Activated T-cell treated with anti-CD3 and anti-CD28 coated beads for 1 hour (primary cell): Measurements from ENCODE around the gene ZHX3.
"Not testable (repeated sequence)": the region's sequence is repeated elsewhere in the genome, so short reads cannot be mapped to it uniquely, and the experiment has no call there.

ENCODE experiments used
- DNase-seq: peaks from one replicate; pipeline ENCODE4 v3.0.0-alpha.2; 2020; ENCODE audit warnings: low read depth

The ZHX3 gene

GRCh38 chr20:41330941-41331340, 13.4 kb upstream of the ZHX3 start:
- DNase-seq: no peak

GRCh38 chr20:41330343-41330720, 12.8 kb upstream of the ZHX3 start:
- no peak for DNase-seq

GRCh38 chr20:41329435-41330342, 12.2 kb upstream of the ZHX3 start:
- peak; percentile 48 for DNase-seq

- no peak for DNase-seq
These were observed 9.6 kb upstream of the ZHX3 start for GRCh38 chr20:41327178-41327577.

DNA sequence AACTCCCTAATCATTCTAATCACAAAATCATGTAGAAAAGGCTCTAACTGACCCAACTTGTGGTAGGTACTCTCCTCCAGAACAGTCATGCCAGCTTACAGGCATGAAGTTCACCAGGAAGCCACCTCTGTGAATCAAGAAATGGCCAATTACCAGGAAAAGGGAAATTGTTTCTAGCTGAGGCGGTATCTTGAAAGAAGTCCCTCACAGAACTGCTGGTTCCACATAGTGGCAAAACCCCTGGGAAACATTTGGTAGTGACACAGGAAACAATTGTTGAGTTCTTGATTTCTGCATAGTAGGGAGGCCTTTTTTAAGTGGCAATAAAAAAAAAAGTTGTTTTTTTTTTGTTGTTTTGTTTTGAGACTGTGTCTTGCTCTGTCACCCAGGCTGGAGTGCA, 3.4 kb upstream of the ZHX3 start:
- no peak for DNase-seq

DNA sequence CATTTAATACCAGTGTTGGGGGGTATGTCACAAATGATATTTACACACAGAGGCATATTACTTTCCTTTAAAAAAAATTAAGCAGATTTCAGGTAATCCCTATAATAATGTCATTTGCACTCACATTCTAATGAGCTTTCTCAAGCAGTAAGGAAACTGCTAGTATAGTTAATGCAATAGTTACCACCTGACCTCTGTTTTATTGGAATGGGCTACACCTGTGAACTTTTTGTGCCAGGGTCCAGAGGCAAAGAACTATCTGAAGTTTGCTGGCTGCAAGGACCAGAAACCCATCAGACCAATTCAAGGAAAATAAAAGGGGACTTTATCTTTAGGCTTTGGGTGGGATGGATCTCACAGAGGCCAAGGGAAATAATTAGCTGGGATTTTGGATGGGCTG, 2.9 kb upstream of the ZHX3 start:
- no peak for DNase-seq

DNA sequence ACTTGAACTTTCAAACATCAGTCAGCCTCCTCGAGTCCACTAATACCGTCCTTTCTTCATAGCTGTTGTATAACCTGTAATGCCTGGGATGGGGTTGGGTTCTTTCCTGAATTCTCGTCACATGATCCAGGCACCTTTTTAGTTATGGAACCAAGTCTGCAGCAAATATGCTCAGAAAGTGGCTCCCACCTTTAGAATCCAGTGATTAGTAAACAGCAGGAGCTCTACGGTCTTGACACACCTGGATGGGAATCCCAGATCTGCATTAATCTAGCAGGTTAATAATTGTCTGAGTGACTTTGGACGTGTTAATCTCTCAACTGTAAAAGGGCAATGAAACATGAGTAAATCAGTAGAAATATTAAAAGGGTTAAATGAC, 729 bp upstream of the ZHX3 start:
- DNase-seq: no peak

DNA sequence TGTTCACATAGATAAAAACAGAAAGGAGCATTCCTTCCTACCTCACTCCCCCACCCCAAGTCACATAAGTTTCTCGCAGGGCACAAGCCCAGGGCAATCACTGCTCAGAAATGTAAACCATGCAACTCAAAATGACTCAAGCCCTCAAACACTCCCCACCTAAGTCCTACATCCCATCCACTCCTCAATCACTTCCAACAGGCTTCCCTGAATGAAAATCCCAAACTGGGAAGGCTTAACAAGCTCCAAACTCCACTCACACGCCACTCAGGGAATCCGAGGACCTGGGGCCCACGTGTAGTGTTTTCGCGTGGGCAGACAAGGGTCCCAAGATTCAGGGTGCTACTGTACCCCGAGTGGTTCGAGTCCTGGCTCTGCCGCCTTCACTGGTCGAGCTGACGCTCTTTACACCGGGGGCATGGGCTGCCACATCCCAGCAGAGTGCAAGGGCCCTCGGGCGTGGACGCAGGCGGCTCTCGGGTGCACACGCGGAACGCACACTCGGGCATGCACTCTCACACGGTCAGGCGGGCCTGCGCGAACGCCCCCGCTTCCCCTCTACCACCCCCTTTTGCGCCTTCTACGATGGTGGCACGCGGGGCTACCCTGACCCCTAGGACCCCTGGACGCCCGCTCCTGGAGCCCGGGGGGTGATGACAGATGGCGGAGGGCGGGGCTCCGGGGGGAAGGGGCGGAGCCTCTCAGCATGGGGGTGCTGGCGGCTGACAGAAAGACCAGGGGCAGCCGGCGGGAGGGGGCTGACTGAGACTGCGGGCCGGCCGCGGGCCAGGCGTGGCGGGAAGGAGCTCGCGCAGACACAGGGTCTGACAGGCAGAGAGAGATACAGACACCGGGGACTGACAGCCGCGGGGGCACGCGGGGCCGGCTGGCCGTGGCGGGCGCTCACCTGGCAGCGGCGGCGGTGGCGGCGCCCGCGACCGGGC, 657 bp downstream of the ZHX3 start:
- peak; percentile 72 for DNase-seq

- no peak for DNase-seq
These were observed 1.5 kb downstream of the ZHX3 start for GRCh38 chr20:41316051-41316450.

- no peak for DNase-seq
These were observed 3.1 kb downstream of the ZHX3 start for GRCh38 chr20:41314386-41314785.

GRCh38 chr20:41312009-41312408, 5.5 kb downstream of the ZHX3 start:
- not testable (repeated sequence) for DNase-seq

- no peak for DNase-seq
These were observed 7.7 kb downstream of the ZHX3 start for GRCh38 chr20:41309817-41310216.

DNA sequence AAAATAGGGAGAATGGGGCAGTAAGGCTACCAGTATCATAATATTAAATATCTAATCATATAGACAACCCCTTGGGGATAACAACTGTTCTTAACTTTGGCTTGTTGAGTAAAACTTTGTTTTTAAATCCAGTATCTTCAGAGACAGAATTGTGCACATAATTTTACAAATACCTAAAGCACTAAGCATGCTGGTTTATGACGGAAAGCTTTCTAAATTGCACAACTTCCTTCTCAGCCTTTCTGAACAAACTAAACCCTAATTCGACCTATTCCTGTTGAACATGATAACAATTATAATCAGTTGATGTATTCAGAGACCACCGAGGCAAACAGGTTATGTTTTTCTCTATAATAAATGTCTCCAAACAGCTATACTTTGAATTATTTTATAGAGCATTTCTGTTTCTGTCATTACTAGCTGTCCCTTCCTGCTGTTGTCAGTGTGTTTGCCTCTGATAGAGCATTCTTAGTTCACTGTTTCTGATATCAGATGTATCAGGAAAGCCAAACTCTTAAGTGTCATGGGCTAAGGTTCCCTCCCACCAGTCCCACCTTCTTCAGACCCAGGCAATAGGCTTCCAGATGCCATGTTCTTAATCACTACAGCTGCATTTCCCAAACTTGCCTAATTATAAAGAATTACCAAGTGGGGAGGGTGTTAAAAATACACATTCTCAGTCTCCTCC, 8.7 kb downstream of the ZHX3 start:
- DNase-seq: no peak

- no peak for DNase-seq
These were observed 9.2 kb downstream of the ZHX3 start for GRCh38 chr20:41308290-41308711.

- DNase-seq: no peak
These were observed 10.5 kb downstream of the ZHX3 start for GRCh38 chr20:41307021-41307420.

DNA sequence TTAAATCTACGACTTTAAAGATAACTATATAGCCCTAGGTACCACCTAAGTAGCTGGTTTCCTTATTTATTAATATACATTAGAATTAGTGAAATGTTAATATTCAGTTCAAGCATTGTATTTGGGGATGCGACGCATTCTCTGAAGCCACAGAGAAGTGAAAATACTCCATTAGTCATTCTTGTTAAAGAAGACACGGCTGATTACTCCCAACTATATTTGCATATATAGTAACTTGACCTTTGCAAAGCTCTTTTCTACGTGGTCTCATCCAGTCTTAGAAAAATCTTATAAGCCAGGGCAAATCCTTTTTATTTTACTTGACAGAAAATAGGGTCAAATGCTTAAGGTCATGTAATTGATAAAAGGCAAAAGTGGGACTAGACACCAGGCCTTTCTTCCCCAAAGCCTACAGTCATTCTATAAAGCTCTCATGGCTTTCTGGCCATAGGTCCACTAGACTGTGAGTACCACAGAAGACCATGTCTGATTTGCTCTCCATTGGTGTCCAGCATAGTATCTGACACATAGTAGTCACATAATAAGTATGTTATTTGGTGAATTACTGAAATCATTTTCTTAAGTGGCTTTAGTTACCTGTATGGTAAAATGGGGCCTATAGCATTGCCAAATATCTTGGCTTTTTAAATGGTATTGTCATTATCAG, 11.3 kb downstream of the ZHX3 start:
- no peak for DNase-seq

DNA sequence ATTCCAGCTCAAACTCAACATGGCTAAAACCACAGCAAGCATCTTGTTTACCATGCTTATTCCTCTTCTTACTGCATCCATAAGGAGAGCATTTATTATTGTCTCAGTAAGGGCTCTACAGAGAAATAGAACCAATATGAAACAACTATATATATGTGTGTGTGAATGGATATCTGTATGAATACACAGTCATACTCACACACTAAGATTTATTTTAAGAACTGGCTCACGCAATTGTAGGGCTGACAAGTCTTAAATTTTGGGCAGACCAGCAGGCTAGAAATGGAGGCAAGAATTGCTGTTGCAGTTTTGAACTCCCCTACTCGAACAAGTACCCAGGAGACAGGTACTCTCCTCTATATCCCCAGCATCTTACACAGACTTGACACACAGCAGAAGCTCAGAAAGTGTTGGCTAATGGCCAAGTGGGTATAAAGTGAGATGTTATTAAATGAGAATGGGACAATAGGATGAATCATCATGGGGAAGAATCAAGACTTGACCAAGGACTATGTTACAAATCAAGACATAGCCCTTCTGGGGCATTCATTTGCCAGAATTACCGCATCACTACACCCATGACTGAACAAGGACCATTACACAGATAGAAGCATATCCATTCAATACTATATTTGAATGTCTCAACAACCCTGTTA, 13.0 kb downstream of the ZHX3 start:
- DNase-seq: no peak

DNA sequence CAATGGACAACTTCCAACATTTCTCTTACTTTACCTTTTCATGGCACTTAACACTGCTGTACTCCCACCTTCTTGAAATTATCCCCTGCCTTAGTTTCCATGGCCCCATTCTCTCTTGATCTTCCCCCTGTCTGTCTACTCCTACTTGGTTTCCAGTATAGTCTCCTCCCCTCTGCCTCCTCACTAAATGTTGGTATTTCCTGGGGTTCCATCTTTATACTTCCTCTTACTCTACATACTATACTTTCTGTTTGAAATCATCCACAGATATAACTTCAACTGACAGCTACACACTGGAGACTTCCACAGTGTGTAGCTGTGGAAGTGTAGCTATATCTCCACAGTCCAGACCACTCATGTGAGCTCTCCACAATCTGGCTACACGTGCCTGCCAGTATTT, 13.5 kb downstream of the ZHX3 start:
- no peak for DNase-seq

DNA sequence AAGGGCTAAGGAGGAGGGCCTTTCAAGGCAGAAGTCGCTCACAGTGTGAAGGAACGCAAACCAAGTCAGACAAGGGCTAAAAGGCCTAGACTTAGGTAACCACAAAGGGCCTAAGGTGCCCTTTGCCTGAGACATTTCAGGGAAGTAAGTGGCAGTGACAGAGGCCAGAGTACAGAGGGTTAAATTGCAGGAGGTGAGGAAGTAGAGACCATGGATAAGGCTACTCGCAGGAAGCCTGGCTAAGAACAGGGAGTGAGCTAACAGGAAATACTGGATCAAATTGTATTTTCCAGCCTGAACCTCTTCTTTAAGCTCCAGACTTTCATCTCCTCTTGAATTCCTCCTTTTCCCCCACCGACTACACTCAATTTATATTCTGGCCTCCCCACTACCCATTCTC, 16.6 kb downstream of the ZHX3 start:
- DNase-seq: no peak

- DNase-seq: no peak
These were observed 17.1 kb downstream of the ZHX3 start for GRCh38 chr20:41300383-41300782.

DNA sequence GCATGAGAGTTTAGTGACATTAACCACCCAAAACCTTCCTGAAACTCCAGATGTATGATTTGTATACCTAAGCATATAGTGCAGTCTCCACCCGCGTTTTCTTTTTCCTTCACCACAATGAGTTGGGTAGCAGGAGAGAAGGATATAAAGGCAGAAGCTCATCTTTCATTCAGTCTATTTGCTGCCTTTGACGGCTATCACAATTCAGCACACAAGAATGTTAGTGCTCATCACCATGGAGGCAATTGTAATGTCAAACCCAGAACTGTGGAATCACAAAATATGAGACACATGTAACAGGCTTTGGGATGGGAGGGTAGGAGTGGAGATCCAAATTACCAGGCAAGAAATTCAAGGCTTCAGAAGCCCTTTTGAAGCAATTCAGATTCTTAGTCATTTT, 17.6 kb downstream of the ZHX3 start:
- no peak for DNase-seq
